ENCODE measurements around the gene PPEF1.
"Not testable (repeated sequence)": the region's sequence is repeated elsewhere in the genome, so short reads cannot be mapped to it uniquely, and the experiment has no call there.

Gene PPEF1

DNA sequence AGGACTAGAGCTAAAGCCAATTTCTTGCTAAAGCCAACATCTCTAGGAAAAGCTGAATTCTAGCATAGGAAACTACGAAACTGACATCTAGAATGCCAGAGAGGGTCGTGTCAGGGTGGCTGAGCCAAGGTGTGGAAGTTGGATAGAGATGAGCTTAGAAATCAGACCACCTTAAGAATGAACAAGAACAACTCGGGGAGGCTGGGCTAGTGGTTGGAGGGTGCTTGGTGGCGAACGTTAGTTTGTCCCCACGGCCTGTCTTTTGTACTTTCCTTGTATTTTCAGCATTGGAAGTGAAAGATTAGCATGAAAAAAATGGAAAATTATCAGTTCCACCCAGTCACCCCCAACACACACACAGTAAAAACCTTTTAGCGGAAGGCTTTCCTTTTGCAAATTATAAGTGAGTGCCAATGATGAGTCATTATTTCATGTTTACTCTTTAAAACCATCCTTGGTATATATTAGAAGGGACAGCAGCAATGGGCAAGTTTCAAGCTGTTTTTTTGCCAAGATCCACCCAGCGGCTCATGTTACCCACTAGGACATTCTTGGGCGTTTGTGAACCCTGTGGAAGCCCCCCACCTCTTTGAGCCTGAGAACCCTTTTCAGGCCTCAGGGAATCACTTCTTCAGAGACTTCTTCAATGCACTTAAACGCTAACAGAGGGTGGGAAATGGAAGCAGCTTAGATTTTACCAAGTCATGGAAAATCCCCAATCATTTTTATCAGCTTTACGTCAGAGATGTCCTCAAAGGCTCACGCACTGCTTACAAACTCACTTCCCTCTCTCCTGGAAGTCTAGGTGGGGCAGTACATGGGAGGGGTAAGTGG is 4.9 kb upstream of the PPEF1 start:
- DNase-seq = no peak

- DNase-seq = no peak
Observed at GRCh38 chrX:18709833-18710232, 2.4 kb downstream of the PPEF1 start.

- peak; percentile 30 for DNase-seq
Observed at GRCh38 chrX:18714910-18715309, 7.5 kb downstream of the PPEF1 start.

- DNase-seq = no peak
Observed at GRCh38 chrX:18719852-18720251, 12.4 kb downstream of the PPEF1 start.

DNA sequence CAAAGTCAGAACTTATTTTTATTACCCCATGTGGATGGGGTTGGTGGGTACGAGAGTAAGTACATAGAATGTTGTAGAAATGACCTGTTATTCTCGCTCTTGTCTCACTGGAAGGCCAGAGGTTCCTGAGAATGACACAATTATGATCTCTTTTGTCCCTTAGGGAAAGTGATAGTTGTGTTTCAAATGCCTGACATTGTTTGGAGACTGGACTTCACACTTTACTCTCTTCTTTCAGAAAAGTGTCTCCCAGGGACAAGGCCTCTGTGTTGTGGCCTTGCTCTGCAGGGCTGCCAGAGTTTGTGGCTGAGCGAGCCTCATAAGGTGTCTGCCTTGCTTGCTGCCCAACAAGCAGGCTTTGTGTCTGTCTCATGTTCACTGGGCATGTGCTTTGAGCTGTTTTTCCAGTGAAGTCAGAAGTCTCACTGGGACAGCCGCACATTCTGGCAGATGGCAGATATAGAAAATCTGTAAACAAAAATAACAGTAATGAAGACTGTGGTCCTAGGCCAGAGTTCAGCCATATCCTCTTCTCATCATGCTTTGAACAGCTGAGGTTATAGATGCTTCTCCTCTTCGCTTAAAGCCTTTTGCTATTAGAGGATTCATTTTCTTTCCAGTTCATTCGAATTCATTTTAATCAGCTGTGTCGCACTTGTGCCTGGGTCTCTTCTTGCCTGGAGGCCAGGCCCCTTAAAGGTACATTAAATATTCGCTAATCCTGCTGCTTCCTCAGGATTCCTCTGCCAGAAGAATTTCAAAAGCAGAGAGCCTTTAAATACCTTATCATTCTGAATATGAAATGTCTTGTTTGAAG is 14.4 kb downstream of the PPEF1 start:
- no peak for DNase-seq

DNA sequence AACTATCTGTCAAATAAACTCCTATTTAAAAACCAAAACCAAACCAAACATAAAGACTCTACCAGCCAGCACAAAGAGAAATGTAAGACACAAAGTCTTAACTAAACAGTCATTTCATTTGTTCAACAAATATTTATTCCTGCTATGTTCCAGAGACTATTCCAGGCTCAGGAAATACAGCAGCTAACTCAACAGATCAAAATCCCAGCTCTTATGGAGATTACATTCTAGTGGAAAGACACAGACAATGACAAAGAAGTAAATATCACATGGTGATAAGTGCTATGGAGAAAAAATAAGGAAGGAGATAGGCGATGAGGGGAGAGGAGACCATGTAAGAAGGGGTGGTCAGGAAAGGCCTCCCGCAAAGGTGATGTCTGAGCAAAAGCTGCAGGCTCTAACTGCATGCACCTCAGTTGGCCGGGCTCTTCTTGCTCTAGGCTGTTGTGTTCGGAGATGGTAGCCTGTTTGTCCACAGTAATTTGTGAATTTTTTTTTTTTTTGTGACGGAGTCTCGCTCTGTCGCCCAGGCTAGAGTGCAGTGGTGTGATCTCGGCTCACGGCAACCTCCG is 15.1 kb downstream of the PPEF1 start:
- DNase-seq = no peak

DNA sequence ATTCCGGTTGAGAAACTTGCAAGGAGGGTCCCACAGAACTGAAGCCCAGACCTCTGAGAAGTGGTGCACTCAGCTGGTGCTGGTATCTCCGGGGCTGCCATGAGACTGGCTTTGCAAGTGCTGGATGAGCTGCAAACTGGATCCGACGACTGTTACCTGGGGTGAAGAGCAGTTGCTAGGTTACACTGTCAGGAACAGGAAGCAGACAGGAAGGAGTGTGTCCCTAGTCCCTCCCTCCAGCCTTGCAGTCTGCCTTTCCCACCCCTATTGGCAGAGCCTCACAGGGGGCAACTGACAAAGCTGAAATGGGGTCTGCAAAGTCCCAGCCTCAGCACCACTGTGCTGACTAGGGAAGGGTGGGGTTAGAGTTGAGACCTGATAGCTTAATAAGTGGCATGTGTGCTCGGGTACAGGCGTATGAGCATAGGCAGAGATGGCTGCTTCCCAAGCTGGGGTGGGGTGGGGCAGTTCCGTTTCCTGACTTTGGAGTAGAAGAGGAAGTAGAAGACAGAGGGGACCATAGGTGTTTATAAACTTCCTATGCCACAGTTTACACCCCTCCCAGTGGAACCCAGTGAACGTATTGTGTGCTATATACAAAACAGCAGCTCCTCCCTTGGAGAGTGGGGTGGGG is 18.0 kb downstream of the PPEF1 start:
- DNase-seq = no peak

GRCh38 chrX:18733287-18733686 is 25.8 kb downstream of the PPEF1 start:
- DNase-seq = no peak

GRCh38 chrX:18739609-18740008 is 32.2 kb downstream of the PPEF1 start:
- DNase-seq = not testable (repeated sequence)

DNA sequence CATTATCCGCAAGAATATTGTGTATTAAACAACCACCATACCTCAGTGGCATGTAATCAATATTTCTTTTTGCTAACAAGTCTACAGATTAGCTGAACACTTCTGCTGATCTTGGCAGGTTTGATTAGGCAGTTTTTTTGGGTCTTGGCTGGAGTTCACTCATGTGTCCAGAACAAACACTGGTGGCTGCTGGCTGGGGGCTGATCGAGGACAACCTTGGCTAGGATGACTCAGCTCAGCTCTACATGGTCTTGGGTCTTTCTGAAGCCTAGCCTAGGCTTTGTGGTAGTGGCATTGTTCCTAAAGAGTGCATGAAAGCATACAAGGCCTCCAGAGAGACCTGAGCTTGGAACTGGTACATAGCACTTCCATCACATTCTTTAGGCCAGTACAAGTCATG is 41.1 kb downstream of the PPEF1 start:
- DNase-seq = no peak

DNA sequence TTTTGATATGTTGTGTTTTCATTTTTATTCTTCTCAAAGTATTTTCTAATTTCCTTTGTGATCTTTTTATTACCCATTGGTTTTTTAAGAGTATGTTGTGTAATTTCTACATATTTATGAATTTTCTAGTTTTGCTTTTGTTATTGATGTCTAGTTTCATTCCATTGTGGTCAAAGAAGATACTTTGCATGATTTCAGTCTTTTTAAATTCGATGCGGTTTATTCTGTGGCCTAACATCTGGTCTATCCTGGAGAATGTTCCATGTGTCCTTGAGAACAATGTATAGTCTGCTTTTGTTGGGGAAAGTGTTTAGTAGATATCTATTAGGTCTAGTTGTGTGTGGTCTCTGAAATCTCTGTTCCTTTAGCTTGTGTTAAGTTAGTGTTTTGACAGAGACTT is 46.2 kb downstream of the PPEF1 start:
- no peak for DNase-seq

DNA sequence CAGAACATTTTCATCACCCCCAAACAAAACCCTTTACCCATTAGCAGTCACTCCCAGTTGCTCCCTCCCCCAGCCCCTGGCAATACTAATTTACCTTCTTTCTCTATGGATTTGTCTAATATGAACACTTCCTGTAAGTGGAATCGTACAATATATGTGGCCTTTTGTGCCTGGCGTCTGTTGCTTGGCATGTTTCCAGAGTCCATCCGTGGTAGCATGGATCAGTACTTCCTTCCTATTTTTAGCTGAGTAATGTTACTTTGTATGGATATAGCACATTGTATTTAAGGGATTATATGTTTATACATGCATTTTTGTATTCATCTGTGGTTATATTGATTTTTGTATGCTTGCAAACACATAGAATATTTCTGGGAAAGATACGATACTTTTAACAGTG is 48.2 kb downstream of the PPEF1 start:
- DNase-seq = no peak

GRCh38 chrX:18757956-18758932 is 50.8 kb downstream of the PPEF1 start:
- no peak for DNase-seq

DNA sequence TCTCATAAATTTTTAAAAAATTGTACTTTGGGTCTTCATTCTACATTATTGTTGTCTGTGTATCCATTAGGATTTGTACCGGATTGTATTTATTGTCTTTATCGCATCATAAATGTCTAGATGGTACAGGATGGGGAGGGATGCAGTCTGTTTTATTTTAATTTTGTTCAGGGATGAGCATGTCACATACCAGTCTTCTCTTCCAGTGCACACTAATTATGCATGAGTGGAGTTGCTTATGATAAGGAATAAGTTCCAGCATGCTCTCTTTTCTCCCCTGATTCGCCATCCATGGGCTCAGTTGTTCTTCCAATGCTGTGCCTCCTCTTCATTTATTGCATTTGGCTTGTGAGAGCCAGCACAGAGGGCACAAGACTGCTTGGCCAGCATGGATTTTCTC is 54.3 kb downstream of the PPEF1 start:
- DNase-seq = no peak

- not testable (repeated sequence) for DNase-seq
Observed at GRCh38 chrX:18763106-18763505, 55.7 kb downstream of the PPEF1 start.

- no peak for DNase-seq
Observed at GRCh38 chrX:18769364-18769763, 61.9 kb downstream of the PPEF1 start.

DNA sequence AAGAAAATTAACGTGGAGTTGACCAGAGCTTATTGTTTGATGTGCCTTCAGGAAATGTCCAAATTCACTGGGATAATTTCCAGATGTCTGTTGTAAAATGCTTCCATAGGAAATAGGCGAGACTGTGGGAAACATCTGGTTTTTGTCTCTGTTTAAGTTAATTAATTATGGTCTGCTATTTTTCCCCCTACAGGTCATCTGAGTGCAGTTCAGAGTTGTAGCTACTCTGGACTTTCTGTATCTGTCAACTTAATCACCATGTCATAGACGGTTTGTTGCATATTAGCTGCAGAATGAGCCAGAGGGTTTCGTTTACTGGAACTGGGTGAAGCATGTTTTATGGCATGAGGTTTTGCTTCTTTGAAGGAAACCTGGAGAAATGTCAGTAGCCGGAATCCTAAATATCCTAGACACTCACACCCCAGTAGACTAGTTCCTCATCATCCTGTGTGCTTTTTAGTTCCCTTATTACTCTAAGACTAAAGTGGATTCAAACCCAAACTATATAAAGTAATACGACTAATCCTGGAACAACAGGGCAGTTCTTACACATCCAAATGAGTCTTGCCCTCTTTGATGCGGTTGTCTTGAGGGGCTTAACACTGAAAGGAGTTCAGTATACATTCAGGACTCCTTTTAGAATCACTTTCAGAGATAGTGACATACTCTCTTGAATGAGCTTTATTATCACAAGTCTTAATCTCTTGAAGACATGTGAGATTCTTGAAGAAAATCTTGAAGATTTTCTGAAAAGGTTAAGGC is 62.5 kb downstream of the PPEF1 start:
- no peak for DNase-seq

DNA sequence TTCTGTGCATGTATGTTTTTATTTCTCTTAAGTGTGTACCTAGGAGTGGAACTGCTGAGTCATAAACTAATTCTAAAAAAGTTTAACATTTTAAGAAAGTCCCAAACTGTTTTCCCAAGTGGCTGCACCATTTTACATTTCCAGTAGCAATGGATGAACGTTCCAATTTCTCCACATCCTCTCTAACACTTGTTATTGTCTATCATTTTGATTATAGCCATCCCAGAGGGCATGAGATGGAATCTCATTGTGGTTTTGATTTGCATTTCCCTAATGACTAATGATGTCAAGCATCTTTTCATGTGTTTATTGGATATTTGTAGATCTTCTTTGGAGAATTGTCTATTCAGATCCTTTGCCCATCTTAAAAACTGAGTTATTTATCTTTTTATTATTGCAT is 82.5 kb downstream of the PPEF1 start:
- no peak for DNase-seq

DNA sequence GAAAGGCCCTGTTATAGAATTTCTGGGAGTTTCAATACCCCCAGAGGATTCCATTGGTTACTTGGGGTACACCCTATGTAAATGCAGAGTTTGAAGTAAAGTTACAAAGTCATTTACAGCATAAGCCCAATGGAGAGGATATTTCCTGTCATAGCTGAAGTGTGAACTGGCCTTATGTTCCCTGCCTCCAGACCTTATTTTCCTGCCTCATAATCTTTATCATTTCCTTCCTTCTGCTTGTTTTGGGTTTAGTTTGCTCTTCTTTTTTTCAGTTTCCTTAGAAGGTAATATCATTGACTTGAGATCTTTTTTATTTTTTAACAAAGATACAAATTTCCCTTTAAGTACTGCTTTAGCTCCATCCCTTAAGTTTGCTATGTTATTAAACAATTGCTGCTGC is 85.4 kb downstream of the PPEF1 start:
- no peak for DNase-seq

- DNase-seq = no peak
Observed at GRCh38 chrX:18793601-18794089, 86.2 kb downstream of the PPEF1 start.

GRCh38 chrX:18797141-18797540 is 89.7 kb downstream of the PPEF1 start:
- DNase-seq = no peak
